Activated T-cell treated with anti-CD3 and anti-CD28 coated beads for 24 hours (primary cell): ENCODE measurements around the gene TACC3.
"Not testable (repeated sequence)": the region's sequence is repeated elsewhere in the genome, so short reads cannot be mapped to it uniquely, and the experiment has no call there.

Experiments used
- DNase-seq: peaks from one replicate; pipeline ENCODE4 v3.0.0-alpha.2; 2020; ENCODE audit warnings: low read depth

Gene TACC3

DNA sequence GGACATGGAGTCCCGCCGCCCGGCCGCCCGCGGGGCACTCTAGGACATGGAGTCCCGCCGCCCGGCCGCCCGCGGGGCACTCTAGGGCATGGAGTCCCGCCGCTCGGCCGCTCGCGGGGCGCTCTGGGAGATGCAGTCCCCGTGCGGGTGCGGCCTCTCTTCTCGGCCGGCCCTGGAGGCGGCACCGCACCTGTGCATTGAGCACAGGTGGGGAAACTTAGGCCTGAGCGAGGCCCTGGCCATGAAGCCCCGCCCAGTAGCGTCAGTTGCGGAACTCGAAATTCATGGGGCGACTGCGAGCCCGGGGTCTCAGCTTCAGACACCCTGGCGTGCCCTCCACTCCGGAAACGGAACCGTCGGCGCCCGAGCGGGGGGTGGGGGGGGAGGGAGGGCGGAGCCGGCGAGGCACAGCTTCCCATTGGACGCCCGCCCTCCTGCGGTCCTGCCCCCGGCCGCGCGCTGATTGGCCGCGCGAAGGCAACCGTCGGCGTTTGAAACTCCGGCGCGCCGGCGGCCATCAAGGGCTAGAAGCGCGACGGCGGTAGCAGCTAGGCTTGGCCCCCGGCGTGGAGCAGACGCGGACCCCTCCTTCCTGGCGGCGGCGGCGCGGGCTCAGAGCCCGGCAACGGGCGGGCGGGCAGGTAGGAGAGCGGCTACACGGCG lies at the start of gene TACC3, which contains the start of gene TMEM129:
Gene TACC3, plus strand, starts transcription at position 519 of the 663 bp plus-strand sequence. CDS start 1,901 bp downstream, outside the sequence.
Gene TMEM129, minus strand, starts transcription at position 321 of the 663 bp plus-strand sequence. CDS start 486 bp downstream, outside the sequence.
- peak; percentile 91 for DNase-seq

GRCh38 chr4:1673671-1674070 lies 47.6 kb upstream of the TACC3 start:
- DNase-seq, result no peak

- DNase-seq, result no peak
Observed at GRCh38 chr4:1674682-1675081, 46.6 kb upstream of the TACC3 start.

GRCh38 chr4:1675136-1675801 lies 46.1 kb upstream of the TACC3 start:
- DNase-seq, result no peak

DNA sequence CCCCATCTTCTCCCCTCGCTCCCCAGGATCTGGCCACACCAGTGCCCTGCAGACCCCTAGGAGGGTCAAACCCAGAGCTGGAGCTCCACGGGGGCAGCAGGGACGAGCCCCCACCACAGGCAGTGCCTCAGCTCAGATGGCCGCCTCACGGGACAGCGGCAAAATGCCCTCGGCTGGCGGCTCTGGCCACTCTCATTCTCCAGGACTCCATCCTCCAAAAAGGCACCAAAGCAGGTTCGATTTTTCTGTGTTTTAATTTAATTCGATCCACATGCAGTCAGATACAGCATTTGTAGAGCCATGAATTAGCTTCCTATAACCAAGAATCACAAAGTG lies 45.6 kb upstream of the TACC3 start:
- no peak for DNase-seq

- no peak for DNase-seq
Observed at GRCh38 chr4:1676605-1677525, 44.5 kb upstream of the TACC3 start.

DNA sequence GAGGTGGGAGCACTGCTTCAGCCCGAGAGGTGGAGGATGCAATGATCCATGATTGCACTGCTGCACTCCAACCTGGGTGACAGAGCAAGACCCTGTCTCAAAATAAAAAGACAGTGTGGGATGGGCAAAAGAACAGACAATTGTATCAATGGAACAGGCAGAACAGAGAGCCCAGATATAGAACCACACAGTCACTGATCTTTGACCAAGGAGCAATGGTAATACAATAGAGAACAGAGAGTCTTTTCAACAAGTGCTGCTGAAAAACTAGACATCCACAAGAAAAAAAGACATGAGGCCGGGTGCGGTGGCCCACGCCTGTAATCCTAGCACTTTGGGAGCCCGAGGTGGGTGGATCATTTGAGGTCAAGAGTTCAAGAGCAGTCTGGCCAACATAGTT lies 43.1 kb upstream of the TACC3 start:
- DNase-seq, result no peak

GRCh38 chr4:1682860-1683259 lies 38.5 kb upstream of the TACC3 start:
- DNase-seq, result no peak

DNA sequence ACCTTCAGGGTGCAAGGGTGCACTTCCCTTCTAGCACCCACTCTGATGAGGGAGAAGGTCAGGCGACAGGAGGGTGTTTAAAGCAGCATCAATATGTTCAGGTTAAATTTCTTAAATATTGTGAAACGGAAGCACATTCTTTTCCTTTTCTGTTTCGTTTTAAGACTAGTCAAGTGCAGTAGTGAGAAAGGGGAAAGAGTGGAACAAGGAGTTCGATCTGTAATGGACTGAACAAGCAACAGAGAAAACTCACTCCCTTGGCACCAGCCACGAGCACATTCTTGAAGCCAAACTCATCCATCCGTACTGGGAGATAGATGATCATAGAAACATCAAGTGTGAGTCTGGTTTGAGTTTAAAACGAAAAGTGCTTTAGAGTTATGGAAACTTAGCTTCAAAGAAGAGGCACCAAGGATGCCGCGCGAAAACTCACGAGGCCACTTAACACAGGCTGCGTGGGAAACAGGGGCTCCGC lies 38.0 kb upstream of the TACC3 start:
- DNase-seq, result no peak

DNA sequence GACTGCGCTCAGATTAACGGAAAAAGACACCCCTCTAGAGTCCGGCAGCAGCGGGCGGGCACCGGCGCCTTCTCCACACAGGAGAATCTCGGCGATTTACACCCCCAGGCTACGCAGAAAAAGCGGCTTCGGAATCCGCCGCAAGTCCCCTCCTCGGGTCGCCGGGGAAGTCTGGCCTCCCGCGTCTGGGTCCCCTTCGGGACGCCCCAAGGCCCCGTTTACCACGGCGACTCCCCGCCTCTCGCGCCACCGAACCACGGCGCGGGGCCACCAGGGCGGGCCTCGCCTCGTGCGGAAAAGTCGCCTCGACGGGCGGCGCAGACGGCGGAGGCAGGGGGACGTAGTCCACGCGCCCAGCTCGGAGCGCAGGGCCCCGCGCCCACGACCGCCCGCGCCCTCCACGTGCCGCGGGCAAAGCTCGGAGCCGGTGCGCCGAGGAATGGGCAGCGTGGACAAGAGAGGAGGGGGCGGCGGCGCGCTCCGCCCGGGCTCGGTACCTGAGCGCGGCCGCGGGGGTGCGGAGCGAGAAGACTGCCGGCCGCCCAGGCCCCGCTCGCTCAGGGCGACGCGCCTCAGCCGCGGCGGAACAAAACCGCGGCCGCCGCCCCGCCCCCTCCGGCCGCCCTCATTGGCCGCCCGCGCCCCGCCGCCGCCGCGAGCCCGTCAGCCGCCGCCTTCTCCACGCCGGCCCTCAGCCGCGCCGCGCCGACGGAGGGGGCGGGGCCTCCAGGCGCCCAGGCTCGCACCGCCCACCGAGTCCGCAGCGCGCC lies 37.4 kb upstream of the TACC3 start, which contains the start of gene FAM53A:
Gene FAM53A, minus strand, starts transcription at position 578 of the 770 bp plus-strand sequence. CDS start 15,572 bp downstream, outside the sequence.
- peak; percentile 92 for DNase-seq

- DNase-seq, result no peak
Observed at GRCh38 chr4:1684506-1685234, 36.7 kb upstream of the TACC3 start.

- DNase-seq, result no peak
Observed at GRCh38 chr4:1685235-1686150, 35.8 kb upstream of the TACC3 start.

GRCh38 chr4:1686440-1687036 lies 34.8 kb upstream of the TACC3 start:
- DNase-seq, result no peak

DNA sequence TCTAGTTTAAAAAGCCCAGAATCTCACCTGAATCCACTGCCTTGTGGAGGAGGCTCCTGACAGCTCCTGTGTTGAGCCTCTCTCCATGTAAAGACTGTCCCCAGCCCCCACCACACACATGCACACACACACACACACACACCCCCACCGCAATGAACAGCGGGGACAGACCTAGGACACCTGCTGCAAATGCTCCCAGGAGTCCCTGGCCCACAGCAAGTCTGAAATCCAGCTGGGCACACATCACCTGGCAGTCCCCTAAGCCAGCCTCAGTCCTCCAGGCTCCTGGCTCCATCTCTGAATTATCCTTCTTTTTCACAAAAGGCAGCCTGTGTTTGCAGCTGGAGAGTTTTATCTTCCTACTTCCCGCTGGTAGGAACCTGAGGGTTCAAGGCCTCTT lies 30.6 kb upstream of the TACC3 start:
- DNase-seq, result no peak

DNA sequence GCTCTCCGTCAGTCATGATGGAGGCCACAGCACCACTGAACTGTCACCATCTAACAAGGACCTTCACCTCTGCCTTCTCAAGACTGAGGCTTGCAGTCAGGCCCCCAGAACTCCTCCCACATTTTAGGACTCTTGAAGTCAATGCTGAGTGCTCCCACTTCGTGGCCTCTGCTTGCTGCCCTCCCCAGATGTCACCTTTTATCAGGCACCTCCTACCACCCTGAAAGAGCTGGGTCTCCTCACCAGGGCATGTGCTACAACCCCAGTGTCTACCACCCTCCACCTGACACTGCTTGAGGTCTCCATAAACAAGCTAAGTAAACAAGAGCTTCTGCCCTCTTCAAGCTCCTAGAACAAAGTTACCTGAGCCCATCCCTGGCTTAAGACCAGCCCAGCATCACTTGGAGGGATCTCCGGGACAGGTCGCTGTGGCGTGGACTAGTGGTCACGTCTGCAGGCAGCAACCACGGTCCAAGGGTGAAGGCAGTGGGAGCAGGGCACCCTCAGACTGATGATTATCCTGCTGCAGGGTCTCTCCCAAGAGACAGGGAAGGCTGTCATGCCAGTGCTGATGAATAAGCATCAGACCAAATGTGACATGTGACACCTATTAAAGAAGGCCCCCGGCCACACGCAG lies 29.5 kb upstream of the TACC3 start:
- no peak for DNase-seq

DNA sequence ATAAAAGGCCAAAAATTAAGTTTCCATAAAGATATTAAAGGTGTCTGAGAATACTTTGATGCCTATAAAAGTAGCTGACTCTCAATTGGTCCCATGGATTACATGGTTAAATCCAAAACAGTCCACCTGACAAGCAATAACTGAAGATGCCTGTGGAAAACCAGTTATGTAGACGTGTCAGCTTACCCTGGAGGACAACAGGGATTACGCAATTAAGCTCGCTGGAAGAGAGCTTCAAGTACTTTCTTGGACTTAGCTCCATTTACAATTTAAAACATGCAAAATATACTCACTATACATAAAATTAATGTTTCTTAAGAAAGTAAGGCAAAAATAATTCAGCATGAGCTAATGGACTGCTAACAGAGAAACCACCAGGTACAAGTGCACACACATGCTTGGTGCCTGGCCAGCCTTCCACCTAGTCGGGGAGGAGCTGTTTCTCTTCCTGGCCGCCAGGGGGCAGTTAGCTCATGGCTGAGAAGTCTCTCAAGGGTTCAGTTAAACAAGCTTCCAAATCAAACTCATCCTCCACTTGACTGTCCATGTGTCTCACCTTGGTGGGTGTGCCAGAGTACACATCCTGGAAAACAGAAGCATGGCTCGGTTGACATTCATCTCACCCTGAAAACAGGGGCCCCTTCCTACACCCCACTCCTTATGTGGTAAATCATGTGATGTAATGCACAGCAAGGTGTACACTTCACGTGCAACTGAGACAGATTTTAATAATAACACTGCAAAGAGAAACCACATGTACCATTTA lies 28.0 kb upstream of the TACC3 start:
- peak; percentile 65 for DNase-seq

DNA sequence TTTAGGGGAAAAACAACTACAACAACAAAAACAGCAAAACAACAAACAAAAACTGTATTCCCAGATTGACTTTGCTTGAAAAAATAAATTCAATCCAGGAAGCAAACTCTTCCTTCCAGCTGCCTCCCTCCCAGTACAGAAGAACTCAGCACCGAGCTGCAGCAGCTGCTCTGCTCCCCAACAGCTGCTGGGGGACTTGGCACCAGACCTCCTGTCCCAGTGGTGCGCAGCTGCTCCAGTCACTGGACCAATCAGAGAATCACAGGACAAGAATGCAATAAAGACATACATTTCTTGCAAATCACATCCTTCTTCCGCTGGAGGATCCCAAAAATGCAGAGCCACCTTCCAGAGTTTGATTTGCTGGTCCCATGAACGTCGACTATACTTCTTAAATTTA lies 25.4 kb upstream of the TACC3 start:
- DNase-seq, result no peak

GRCh38 chr4:1701671-1702070 lies 19.6 kb upstream of the TACC3 start:
- not testable (repeated sequence) for DNase-seq
